Retina (tissue), 1 donor: ENCODE results near the gene ANK3.

ENCODE experiments used
- DNase-seq: peaks from one replicate; pipeline ENCODE4 v3.0.0-alpha.2; 2016

The ANK3 gene

GRCh38 chr10:60376221-60377041 is 13.2 kb downstream of the ANK3 start:
- peak; percentile 44 for DNase-seq

GRCh38 chr10:60375293-60376004 is 14.2 kb downstream of the ANK3 start:
- no peak for DNase-seq

- DNase-seq = no peak
These were observed 14.8 kb downstream of the ANK3 start for GRCh38 chr10:60374836-60375235.

DNA sequence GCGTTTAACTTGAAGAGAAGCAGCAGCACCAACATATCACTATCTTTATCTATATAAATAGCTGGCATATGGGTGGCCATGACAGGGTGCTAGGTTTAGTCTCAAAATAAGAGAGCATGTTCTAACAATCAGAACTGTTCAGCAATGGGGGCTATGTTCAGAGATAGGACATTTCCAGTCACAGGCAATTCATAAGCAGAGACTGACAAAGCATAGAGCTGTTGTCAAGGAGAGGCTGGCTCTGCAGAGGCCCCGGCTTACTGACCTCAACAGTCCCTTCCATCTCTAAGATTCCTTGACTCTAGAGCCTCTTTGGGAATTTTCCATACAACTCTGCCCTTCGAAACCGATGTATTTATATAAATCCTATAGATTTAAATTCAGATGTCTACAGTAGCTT is 17.2 kb downstream of the ANK3 start:
- no peak for DNase-seq

DNA sequence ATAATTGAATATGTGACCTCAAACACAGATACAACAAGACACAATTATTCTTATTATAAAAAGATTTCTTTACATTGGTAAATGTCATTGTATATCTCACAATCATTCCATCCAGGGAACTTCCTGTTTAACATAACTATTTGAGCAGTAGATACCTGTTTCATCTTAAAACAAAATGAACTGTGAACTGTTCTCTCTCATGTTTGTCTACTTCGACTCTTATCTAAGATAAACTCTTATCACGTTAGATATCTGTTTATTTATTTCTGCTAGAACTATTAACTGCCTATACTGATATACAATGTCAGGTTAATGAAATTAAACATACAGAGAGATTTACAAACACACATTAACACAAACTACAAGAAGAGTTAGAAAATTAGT is 20.1 kb downstream of the ANK3 start:
- DNase-seq = no peak

- peak; percentile 23 for DNase-seq
These were observed 20.7 kb downstream of the ANK3 start for GRCh38 chr10:60368875-60369546.

- DNase-seq = peak; percentile 4
These were observed 21.8 kb downstream of the ANK3 start for GRCh38 chr10:60367901-60368300.

GRCh38 chr10:60367431-60367830 is 22.2 kb downstream of the ANK3 start:
- DNase-seq = peak; percentile 36

- DNase-seq = peak; percentile 32
These were observed 22.7 kb downstream of the ANK3 start for GRCh38 chr10:60367024-60367423.

DNA sequence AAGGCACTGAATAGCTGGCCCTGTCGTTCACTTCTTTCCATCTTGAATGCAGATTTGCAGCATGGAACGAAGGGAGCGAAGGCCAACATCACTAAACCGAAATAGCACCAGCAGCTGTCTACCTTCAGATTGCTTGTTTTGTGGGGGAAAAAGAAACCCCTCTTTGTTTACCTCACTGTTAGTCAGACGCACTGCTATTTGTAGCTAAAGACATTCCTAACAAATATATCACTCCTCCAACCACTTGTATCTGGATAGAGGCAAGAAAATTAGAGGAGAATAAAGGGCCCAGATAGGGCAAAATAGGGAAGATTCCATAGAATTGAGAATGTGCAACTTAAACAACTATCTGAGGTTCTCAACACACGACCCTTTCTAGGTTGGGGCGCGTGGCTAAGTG is 26.5 kb downstream of the ANK3 start:
- no peak for DNase-seq

- no peak for DNase-seq
These were observed 27.2 kb downstream of the ANK3 start for GRCh38 chr10:60362461-60362860.

- no peak for DNase-seq
These were observed 30.6 kb downstream of the ANK3 start for GRCh38 chr10:60359066-60359465.

GRCh38 chr10:60358282-60358681 is 31.4 kb downstream of the ANK3 start:
- DNase-seq = no peak

DNA sequence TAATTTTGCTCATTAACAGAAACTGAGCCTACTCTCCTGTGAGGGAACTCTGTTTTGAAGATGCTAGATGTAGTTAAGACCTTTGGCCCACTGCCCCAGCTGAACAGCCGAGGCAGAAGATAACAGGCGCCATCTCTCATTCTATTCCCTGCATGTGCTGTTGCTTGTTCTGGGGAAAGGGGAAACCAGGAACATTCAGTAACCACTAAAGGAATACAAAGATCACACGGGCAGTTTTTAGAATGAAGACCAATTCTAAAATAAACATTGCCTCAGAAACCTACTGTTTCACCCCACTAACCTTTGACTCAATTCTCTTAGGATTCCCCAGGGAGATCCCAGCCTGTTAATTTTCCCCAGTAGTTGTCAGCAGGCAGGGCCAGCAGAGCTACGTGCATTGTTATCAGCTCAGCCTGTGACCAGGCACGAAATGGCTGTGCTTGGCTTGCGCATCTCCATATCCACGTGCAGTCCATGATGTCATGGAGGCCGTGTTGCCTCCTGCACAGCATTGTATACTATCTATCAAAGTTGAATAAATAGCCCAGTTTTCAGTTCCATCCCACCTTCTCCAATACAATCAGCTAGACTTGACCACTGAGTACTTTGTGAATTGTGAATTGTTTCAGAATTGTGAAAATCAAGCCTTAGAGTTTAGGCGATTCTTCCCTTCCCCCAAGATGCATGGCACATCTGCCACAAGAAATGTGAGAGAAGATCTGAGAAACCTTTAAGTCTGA is 36.0 kb downstream of the ANK3 start:
- DNase-seq = peak; percentile 44

DNA sequence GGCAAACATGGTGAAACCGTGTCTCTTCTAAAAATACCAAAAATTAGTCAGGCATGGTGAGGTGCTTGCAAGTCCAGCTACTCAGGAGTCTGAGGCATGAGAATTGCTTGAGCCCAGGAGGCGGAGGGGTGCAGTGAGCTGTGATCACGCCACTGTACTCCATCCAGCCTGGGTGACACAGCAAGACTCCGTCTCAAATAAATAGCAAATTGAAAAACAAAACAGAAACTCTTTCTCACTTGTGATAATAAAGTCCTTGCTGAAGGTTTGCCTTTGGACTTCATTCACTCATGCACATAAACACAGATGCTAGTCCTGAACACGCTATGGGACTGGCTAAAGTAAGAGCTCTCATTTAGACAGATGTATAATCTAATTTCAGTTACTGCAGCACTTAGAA is 37.6 kb downstream of the ANK3 start:
- DNase-seq = peak; percentile 9

- DNase-seq = peak; percentile 24
These were observed 38.4 kb downstream of the ANK3 start for GRCh38 chr10:60351191-60351853.

- no peak for DNase-seq
These were observed 39.3 kb downstream of the ANK3 start for GRCh38 chr10:60350400-60350799.

GRCh38 chr10:60349426-60349825 is 40.2 kb downstream of the ANK3 start:
- DNase-seq = no peak

DNA sequence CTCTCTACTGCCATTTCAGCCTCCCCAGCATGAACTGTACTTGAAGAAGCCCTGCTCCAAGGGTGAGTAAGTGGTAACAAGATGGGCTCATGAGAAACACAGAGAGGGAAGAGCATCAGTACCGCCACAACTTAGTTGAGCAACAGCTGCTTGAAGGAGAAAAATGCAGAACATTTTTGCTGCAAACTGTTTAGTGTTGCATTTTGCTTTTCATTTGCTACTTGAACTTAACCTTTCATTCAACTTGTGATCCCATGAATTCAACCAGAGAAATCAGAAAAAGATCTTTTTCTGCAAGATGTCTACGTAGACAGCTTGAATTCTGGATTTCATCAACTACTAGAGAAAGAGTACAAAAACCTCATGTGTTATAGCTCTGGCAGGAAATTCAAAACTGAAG is 40.7 kb downstream of the ANK3 start:
- DNase-seq = no peak

DNA sequence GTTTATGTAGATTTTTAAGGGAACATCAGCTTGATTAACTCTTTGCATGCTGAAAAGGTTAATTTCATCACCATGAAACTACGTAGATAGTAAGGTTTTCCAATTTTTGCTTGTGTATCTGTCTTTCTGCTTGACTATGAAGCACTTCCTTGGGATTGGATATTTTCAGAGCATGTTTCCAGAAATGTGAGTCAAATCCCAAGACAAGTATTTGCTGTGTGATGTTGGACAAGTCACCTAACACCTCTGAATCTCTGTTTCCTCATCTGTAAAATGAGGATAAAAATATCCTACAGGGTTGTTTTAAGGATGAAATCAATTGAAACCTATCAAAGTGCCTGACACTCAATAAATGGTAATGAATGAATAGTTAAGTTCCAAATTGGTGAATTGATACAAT is 42.4 kb downstream of the ANK3 start:
- no peak for DNase-seq

- DNase-seq = no peak
These were observed 43.0 kb downstream of the ANK3 start for GRCh38 chr10:60346661-60347060.

DNA sequence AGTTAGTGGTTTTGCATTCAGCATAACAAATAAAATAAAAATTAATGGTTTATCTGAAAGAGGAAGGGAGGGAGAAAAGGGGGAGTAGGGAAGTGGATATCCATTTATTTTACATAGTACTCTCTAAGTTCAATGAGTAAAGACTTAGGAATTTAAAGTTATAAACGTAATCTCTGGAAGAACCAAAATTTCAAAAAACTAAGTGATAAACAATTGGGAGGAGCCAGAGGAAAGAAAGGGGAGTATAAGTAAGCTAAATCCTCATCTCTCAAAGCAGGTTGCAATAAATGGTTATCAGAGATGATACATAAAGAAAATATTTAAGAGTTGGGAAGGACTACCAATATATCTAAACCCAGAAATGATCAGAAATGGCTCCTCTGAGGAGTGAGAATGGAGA is 46.4 kb downstream of the ANK3 start:
- DNase-seq = no peak

GRCh38 chr10:60341969-60342368 is 47.7 kb downstream of the ANK3 start:
- no peak for DNase-seq
